ENCODE results near the gene IL17RE. TPM values are rescaled to one million over a fixed set of nuclear protein-coding genes. Genes with fewer than 3 reads are reported as not detected.

Gene IL17RE
- total and polyA plus RNA-seq, 2 experiments from 2014 or later = 1.1 to 3.4 TPM

GRCh38 chr3:9881441-9881840 is 21.2 kb upstream of the IL17RE start:
- Mint-ChIP-seq H3K9me3 (no peaks in the 10 kb centered on the region), H3K27ac (no peak overlapping the region), H3K4me3 (no peak overlapping the region), H3K36me3 (ENCODE audit: low read depth) (no peaks in the 10 kb centered on the region), H3K4me1 (0 out of 3 replicates have a peak, but pooled peaks cover 3% of the 10 kb centered on the region), H3K27me3 (ENCODE audit: insufficient read depth, low read depth, poor library complexity) (peaks cover 2% of the 10 kb centered on the region)
- no peak overlapping the region for H3K27ac ChIP-seq (ENCODE audit: low read depth)
- no peaks in the 10 kb centered on the region for H3K79me2 ChIP-seq (replicated peaks; ENCODE audit: insufficient read depth)
- TF ChIP-seq ZNF462 (CRISPR knock-in tag; IDR thresholded peaks at IDR 0.05) = no peak
- no peak for TF ChIP-seq JUNB (IDR thresholded peaks at IDR 0.05; ENCODE audit: unreplicated experiment)
- TF ChIP-seq CREB1 (CRISPR knock-in tag; IDR thresholded peaks at IDR 0.05; ENCODE audit: low read depth) = no peak
- TF ChIP-seq EZH2phosphoT487 (IDR thresholded peaks at IDR 0.05; ENCODE audit: unreplicated experiment) = no peak
- no peak for TF ChIP-seq ZNF331 (CRISPR knock-in tag; IDR thresholded peaks at IDR 0.05; ENCODE audit: low read depth)
- TF ChIP-seq POLR2AphosphoS5 (IDR thresholded peaks at IDR 0.05; ENCODE audit: low read depth) = no peak
- TF ChIP-seq, protein P1, sequence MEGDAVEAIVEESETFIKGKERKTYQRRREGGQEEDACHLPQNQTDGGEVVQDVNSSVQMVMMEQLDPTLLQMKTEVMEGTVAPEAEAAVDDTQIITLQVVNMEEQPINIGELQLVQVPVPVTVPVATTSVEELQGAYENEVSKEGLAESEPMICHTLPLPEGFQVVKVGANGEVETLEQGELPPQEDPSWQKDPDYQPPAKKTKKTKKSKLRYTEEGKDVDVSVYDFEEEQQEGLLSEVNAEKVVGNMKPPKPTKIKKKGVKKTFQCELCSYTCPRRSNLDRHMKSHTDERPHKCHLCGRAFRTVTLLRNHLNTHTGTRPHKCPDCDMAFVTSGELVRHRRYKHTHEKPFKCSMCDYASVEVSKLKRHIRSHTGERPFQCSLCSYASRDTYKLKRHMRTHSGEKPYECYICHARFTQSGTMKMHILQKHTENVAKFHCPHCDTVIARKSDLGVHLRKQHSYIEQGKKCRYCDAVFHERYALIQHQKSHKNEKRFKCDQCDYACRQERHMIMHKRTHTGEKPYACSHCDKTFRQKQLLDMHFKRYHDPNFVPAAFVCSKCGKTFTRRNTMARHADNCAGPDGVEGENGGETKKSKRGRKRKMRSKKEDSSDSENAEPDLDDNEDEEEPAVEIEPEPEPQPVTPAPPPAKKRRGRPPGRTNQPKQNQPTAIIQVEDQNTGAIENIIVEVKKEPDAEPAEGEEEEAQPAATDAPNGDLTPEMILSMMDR (conservative IDR thresholded peaks at IDR 0.05; ENCODE audit: low read depth in 2 of 2) = no peak
- TF ChIP-seq REST (IDR thresholded peaks at IDR 0.05; ENCODE audit: unreplicated experiment) = no peak
- no peak for TF ChIP-seq STAT1 (IDR thresholded peaks at IDR 0.05; ENCODE audit: unreplicated experiment)
- no peak for TF ChIP-seq NANOG (IDR thresholded peaks at IDR 0.05; ENCODE audit: borderline replicate concordance)
- TF ChIP-seq EZH2 (IDR thresholded peaks at IDR 0.05; ENCODE audit: low read depth, unreplicated experiment) = no peak
- no peak for TF ChIP-seq ETS1 (IDR thresholded peaks at IDR 0.05)
- no peak for TF ChIP-seq ZNF114 (CRISPR knock-in tag; IDR thresholded peaks at IDR 0.05)
- no peaks in the 10 kb centered on the region for H3F3A ChIP-seq (replicated peaks; ENCODE audit: low read depth)
- H3K9me2 ChIP-seq (ENCODE audit: insufficient read depth) = no peaks in the 10 kb centered on the region
- ATAC-seq (no peak), DNase-seq (ENCODE audit: low spot score) (no peak)
- H4K20me1 ChIP-seq (replicated peaks; ENCODE audit: insufficient read depth) = no peaks in the 10 kb centered on the region
- no peak overlapping the region for H3K4me3 ChIP-seq
- H3K4me1 ChIP-seq (ENCODE audit: insufficient read depth) = no peaks in the 10 kb centered on the region
- H3K36me3 ChIP-seq (ENCODE audit: insufficient read depth) = no peaks in the 10 kb centered on the region
- no peak overlapping the region for H2AFZ ChIP-seq
- H3K27me3 ChIP-seq (ENCODE audit: insufficient read depth) = no peaks in the 10 kb centered on the region
- no peak overlapping the region for H3K4me2 ChIP-seq
